Iris pigment epithelial cell (primary cell): ENCODE data around the gene ELK1.
A peak's percentile ranks its signal among the peaks of the same experiment; 100 is the strongest.
"Not testable (repeated sequence)": the region's sequence is repeated elsewhere in the genome, so short reads cannot be mapped to it uniquely, and the experiment has no call there.

Source experiments
- DNase-seq: peaks from one replicate; pipeline ENCODE4 v3.0.0-alpha.2; 2011; ENCODE audit warnings: low read depth

Gene ELK1, protein sequence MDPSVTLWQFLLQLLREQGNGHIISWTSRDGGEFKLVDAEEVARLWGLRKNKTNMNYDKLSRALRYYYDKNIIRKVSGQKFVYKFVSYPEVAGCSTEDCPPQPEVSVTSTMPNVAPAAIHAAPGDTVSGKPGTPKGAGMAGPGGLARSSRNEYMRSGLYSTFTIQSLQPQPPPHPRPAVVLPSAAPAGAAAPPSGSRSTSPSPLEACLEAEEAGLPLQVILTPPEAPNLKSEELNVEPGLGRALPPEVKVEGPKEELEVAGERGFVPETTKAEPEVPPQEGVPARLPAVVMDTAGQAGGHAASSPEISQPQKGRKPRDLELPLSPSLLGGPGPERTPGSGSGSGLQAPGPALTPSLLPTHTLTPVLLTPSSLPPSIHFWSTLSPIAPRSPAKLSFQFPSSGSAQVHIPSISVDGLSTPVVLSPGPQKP

DNA sequence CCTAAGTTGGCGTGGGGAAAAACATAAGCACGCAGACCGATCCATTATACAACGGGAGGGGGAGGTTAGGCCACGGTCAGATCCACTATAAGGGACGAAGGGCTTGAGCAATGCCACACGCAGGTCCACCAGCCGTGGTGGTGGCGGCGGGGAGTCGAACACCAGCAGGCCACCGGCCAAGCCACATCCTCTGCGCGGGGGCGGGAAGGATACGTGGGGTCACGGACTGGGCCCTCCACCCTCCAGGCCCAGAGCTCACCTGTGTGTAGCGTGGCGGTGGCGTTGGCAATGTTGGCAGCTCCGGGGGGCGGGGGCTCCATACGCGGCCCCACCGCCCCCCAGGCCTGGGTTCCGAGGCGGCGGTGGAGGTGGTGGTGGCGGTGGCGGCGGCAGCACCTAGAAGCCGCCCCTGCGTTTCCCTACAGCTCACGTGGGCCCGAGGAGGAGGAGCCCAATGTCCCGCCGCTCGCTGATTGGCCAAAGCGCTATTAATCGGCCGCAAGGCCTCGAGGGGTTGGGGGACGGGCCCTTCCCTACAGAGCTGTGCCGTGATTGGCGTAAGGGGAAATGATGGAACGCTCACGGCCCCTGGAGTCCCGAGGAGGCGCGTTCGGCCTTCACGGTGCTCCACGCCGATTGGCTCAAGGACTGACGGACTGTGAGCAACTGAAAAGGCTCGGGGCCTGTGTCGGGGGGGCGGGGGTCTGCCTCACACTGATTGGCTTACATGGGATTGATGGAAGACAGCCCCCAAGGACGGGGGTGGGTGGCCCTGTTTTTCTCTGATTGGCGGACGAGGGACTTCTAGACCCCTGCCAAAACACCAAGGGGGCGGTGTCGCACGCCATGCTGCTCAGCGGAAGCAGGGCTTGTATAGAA, at the start of gene ELK1:
TSS of gene ELK1 (minus strand) at position 400 of the 879 bp plus-strand sequence. CDS start 9,122 bp downstream, outside the sequence.
- DNase-seq = peak; percentile 99

DNA sequence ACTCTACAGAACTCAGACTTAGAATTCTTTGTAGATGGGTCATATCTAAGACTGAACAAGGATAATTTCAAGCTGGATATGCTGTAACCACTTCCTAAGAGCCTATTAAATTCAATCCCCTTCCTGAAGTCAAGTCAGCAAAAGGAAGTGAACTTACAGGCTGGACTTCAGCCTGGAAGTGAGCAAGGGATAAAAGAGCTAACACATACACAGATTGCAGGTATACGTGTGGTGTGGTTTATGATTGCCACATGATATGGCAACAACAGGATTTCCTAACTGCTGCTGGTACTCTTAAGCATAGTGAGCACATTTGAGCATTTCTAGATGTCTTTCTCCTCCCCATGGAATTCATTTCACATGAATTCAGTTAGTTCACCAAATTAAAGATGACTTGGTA, 46.8 kb upstream of the ELK1 start:
- DNase-seq = peak; percentile 23

DNA sequence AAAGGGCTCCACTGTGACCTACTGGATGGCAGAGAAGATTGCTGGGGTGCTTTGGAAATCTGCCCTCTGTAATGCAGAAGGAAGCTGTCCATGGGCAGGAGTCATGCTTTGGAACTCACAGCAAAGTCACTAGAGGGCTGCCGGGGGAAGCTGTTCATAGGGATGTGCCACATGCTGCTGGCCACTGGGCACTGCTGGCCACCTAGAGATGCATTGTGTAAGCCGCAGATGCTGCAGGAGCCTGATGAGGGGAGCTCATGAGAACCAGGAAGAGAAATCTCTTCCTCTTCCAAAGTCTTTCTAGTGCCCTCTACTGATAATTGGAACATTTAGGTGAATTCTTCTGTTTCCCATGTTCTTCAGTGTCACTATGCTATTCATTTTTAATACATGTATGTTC, 39.8 kb upstream of the ELK1 start:
- DNase-seq = no peak

DNA sequence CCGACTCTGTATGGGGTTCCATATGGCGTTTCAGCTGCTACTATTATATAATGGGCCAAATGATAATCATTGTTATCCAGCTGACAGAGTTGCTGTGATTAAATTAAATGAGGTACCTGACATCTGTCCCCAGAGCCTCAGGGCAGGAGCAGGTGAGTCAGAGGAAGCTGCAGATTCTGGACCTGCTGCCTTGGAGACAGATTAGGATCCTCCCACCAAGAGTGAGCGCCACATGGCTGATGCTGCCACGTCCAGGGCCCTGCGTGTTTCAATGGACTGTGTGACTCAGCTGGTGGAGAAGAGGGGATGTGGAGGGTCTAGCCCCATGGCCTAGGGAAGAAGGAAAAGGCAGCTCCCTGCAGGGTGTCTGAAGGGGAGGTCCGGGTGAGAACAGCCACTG, 36.9 kb upstream of the ELK1 start:
- DNase-seq = no peak

DNA sequence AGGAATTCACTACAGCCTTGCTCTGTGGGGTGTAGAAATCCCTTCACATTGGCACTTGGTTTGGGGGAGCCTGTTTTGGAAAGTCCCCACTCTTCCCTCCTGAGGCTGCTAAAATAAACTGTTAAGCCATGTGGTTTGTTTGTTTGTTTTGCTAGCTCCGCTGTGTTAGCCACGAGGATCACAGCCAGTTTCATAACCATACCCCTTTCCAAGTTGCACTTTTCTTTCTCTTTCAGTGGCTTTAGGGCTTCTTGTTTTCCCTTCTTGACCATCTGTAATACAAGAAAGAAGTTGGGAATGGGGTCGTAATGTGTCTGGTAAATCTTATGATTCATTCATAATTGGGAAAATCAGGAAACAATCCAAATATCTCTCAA, 33.5 kb upstream of the ELK1 start:
- DNase-seq = peak; percentile 47

DNA sequence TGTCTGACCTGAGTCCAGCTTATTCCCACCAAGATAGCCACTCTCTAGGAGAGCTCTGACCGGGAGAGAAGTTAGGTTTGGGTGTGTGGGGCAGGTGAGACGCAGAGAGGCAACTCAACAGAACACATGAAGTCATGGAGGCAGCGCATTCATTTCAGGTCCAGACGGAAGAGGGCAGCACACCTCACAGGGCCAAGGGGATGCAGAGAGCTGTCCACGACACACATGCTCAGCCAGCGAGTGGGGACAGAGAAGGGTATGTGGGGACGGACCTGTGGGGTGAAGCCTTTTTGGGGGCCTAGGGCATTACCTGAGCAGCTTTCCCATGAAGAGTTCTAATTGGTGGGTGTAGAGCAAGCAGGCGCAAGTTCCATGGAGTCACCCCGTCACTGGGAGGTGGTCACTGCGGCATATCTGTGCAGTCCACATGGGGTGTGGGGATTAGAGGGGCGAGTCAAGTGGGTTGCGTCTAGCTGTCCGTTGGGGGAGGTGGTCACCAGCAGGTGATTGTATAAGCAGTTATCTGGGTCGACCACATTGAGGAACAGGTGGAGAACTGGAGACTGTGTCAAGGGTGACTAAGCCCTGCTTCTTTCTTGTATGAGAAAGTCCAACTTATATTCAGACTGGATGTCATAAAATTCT, 32.9 kb upstream of the ELK1 start:
- no peak for DNase-seq

DNA sequence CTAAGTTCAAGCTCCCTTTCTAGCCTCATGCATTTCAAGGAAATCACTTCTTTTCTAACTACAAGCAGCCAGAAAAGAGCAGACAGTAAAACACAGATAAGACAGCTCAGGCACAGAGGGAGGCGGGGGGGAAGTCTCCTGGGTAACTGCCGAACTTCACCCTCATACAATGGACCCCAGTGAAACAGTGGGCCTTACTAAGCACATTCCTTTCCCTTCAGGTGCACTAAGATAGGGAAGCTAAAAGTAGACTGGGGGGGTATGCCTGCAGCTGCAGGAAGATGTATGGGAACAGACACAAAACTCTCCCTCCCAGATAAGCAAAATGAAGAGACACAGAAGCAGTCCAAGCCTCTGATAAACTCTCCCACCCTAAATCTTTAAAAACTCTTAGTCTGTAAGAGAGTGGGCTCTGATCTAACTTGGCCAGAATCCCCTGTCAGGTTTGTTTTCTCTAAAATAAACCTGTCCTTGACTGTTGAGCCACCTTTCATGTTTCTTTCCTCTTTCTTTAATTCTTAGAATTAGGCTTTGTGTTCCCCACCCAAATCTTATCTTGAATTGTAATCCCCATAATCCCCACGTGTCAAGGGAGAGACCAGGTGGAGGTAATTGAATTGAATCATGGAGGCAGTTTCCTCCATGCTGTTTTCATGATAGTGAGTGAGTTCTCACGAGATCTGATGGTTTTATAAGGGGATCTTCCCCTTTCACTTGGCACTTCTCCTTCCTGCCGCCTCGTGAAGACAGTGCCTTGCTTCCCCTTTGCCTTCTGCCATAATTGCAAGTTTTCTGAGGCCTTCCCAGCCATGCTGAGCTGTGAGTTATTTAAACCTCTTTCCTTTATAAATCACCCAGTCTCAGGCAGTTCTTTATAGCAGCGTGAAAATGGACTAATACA, 25.8 kb upstream of the ELK1 start:
- DNase-seq = not testable (repeated sequence)

DNA sequence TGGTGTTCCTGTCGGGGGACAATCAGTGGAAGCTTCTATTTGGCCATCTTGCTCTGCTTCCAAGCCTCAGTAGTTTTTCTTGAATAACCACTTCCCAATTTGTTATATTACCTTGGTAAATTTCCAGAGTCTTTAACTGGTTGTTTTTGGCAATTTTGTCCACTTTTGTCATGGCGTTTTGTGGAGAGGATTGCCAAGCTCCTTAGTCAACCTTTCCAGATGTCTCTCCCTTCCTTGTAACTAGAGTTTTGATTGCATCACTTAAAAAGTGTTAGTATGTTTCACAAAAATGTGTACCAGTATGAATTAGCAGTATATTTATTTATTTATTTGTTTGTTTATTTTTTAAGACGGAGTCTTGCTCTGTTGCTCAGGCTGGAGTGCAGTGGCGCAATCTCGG, 24.4 kb upstream of the ELK1 start:
- no peak for DNase-seq

DNA sequence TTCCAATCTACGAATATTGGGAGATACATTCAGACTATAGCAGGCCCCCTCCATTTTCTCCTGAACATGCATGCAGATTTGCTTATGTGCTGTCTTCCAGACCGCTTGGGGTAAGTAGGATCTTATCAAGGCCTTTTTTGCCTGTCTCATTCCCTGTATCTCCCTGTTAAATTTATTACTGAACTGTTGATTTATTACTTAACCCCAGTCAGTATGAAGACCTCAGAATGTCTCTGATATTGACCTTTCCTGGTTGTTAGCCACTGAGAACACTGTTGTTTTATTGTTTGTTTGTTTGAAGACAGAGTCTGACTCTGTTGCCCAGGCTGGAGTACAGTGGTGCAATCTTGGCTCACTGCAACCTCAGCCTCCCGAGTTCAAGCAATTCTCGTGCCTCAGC, 15.4 kb upstream of the ELK1 start:
- not testable (repeated sequence) for DNase-seq

DNA sequence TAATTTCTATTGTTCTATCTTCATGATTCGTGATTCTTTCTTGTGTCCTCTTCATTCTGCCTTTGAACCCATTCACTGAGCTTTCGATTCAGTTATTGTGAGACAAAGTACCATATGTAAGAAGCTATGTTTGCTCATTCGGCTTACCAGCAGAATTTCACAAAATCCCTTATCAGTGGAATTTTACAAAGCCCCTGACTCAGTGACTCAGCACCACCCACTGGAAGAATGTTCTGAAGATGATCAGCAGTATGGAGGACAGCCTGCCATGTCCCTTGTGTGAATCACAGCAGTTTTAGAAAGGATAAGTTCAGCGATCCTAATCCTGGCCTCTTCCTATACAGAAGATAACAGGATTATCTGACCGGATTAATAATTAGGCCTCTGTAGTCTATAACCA, 14.4 kb upstream of the ELK1 start:
- peak; percentile 72 for DNase-seq

DNA sequence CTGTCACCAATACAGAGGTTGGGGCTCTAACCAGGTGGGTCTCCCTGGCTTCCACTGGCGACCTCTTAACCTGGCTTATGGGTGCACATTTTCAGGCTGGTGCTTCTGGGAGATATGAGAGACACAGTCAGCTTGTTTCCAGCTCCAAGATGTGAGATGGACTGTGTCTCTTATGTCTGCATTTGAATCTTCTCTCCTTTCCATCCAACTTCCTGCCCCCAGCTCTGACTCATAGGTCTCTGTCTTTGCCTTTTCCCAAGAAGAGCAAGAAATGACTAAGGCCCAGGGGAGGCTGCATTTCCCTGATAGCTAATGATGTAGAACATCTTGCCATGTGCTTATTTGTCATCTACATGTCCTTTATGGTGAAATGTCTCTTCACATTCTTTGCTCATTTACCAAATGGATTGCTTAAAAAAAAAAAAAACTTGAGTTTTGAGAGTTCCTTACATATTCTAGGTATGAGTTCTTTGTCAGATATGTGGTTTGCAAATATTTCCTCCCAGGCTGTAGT, 11.8 kb upstream of the ELK1 start:
- DNase-seq = peak; percentile 94

DNA sequence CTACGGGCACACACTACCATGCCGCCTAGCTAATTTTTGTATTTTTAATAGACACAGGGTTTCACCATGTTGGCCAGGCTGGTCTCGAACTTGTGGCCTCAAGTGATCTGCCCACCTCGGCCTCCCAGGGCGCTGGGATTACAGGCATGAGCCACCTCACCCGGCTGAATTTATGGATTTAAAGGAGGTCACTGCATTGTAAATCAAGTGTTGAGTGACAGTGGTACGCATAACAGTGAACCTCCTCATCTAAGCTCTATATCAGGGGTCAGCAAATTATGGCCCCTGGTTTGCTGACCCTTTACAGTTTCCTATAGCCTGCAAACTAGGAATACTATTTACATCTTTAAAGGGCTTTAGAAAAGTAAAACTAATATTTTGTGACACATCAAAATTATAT, 11.2 kb upstream of the ELK1 start:
- DNase-seq = no peak

DNA sequence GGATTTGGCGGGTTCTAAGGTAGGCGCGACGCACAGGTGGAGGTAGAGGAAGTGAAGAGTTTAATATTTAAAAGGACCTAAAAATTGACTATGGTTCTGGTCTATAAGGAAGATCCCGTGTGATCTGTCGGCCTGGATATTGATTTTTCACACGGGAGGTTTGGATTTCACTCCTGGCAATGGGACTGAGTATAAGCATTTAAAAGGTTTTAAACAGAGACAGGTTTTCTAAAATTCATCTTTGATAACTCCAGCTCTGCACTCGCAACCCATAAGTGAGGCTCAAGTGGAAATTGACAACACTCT, 9.0 kb upstream of the ELK1 start:
- no peak for DNase-seq

DNA sequence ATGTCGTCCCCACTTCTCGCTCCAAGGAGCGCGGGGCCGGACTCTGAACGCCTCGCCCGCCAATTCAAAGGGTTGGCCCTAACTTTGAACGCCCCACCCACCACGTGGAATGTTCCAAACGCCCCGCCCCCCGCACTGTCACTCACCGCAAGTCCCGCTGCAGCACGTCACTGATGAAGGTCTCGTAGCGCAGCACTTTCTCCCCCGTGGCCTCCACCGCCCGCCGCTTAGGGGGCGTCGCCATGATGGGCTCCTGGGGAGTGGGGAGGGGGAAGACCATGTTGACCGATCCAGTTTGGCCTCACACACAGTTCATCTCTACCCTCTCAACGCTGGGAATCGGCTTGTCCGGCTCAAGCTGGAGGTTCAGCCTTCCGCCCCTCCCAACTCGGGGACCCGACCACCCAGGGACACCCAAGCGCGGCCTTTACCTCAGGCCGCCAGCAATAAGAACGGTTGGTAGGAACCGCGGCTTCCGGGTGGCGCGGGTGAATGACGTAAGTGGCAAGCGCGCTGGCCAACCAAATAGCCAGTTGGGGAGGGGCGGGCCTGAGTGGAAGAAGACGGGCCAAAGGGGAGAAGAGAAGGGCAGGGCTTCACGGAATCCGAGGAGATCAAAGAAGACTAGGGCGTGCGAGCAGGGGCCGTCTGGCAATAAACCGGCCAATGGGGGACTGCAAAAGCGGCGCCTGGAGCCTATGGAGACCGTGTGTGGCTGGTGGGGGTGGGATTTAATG, 8.5 kb upstream of the ELK1 start, which contains the start of gene UXT:
TSS of gene UXT (minus strand) at position 497 of the 737 bp plus-strand sequence. CDS start at position 244, 253 bp downstream.
- DNase-seq = peak; percentile 95

DNA sequence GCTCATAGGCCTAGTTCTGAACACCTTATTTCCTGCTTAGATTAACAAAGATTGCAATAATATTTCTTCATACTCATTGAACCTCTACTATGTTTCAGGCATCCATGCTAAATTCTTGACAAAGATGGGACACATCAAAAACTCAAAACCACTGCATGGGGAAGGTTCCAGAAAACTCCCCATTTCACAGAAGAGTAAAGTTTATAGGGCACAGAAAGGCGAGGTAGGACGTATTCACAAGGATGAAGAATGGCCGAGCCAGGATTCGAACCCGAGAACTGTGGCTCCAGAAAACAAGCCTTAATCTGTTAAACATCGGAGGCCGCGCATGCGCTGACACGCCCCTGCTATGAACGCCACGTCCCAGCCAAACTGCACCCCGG, 7.9 kb upstream of the ELK1 start:
- no peak for DNase-seq

DNA sequence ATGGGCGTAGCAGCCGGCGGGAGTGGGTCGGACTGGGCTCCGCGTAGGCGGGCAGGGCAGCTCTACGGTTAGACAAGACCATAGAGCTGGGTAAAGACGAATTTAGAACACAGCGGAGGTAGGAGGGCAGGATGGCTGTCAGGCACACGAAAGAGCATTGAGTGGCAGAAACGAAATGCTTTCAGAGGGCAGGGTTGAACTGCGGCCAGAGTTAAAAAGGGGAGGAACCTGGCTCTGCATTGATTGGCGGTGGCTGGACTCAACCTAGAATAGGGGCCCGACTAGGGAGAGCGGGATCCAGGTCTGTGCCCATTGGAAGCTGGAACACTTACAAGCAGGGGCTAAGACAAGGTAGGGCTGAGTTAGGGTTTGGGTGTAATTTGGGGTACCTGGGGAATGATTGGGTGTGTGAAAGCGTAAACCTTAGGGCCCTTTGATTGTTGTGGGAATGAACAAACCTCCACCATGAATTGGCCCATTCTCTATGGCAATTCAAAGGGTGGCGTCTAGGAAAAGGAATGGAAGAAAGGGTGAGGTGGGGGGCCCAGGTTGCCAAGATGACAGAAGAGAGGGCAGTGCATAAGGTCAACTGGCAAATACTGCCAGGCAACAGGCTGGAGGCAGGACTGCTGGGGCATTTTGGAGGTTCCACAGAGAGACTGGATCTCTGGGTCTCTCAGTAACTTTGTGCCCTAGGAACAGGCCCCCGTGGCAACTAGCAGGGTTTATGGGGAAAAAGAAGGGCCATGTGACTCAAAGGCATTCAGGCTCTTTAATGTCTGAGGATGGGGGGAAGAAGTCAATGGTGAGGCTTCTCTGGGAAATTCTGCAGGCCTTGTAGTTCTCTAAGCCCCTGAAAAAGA, 911 bp upstream of the ELK1 start:
- no peak for DNase-seq

DNA sequence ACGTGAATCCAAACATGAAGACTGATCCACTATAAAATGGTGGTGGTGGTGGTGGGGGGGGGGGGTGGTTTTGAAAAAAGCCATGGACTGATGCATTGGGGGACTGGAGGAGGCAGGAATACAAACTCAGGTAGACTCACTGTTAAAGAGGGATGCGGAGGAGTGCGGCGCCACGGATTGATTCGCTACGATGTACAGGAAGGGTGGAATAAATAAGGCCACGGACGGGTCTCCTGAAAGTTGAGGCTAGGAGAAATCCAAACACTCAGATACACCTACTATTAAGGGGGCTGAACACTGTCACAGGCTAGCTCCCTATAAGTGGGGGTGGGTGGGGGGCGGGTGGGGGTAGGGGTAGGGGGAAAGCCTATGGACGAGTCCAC, 591 bp downstream of the ELK1 start:
- no peak for DNase-seq

DNA sequence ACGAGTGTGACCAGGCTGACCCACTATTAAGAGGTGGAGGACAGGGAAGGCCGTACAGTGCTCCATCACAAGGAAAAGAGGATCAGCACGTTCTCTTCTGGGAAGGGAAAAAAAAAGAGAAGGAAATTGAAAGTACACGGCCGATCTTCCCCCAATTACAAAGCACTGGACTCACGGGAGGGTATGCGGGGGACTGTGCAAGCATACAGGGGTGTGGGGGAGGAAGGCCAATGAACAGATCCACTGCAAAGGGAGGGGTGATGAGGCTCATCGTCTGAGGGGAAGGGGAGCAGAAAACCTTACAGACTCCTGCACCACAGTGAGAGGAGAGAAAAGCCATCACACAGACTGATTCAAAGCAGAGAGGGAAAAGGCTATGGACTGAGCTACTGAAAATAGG, 1.1 kb downstream of the ELK1 start:
- DNase-seq = peak; percentile 16

DNA sequence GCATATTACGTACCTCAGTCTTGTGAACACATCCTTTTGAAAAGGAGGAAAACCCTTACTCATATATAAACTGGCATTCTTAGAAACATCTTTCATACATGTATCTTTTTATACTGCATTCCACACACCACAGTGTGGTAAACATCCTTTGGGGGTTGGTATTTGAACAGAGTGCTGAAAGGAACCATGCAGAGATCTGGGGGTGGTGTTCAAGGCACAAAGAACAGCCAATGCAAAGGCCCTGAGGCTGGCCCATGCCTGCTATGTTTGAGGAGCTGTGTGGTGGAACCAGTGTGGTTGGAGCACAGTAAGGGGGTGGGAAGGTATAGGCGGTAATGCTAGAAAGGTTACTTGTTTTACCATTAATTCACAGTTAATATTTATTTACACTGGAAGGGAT, 2.0 kb downstream of the ELK1 start:
- DNase-seq = peak; percentile 74

DNA sequence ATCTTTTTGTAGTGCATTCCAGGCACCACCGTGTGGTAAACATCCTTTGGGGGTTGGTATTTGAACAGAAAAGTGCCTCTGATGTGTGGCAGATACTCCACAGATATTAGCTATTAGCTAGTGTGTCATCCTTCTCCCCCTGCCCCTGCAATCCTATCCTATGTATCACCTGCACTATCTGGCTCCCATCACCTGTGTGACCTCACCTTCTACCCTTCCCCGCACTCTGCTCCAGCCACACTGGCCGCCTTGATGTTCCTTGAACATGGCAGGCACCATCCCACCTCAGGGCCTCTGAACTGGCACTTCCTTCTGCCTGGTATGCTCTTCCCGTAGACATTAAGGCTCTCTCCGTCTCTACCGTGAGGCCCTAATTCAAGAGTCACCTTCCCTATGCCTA, 3.7 kb downstream of the ELK1 start:
- no peak for DNase-seq
